ENCODE results near the gene CWC27.

GRCh38 chr5:64853777-64854176 lies 85.0 kb downstream of the CWC27 start:
- TF ChIP-seq CTCF (IDR thresholded peaks at IDR 0.05), result no peak
- no peak for TF ChIP-seq POLR2AphosphoS5 (IDR thresholded peaks at IDR 0.05; ENCODE audit: insufficient read depth in 1 of 2, low read depth in 1 of 2)

Measured in vagina (tissue), 2 donors.